HG03039 (cell line): ENCODE data around the gene PDCD1.
A peak's percentile ranks its signal among the peaks of the same experiment; 100 is the strongest.

Experiments used
- ATAC-seq: cut with Tn5 transposase; IDR thresholded peaks from one replicate; pipeline ENCODE4 v1.9.1; 2021; ENCODE audit warnings: mild to moderate bottlenecking, moderate library complexity; ENCODE audit not compliant: unreplicated experiment

The PDCD1 gene

DNA sequence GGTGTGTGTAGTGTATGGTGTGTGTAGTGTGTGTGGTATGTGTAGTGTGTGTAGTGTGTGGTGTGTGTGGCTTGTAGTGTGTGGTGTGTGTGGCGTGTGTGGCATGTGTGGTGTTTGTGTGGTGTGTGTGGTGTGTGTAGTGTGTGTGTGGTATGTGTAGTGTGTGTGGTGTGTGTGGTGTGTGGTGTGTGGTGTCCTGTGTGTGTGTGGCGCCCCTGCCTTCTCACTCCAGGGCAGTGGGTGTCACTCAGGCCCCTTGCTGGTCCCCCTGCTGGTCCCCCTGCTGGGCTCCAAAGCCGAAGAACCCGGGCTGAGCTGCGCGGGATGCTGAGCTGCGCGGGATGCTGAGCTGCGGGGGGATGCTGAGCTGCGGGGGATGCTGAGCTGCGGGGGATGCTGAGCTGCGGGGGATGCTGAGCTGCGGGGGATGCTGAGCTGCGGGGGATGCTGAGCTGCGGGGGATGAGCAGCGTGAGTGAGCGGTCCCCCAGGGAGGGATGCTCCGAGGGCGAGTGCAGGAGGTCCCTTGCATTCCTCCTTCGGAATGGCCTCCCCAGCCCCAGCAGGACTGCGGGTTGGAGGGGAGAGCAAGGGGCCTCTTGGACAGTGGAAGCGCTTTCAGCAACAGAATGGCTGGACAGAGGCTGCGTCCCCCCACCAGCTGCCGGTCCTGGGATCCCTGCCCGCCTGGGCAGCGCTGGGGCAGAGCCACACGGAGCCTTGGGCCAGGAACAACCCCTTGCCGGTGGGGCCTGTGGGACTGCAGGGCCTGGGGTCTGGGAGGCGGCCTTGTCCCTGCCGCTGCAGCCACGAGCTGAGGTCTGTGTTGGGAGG is 7.5 kb upstream of the PDCD1 start:
- no peak for ATAC-seq

DNA sequence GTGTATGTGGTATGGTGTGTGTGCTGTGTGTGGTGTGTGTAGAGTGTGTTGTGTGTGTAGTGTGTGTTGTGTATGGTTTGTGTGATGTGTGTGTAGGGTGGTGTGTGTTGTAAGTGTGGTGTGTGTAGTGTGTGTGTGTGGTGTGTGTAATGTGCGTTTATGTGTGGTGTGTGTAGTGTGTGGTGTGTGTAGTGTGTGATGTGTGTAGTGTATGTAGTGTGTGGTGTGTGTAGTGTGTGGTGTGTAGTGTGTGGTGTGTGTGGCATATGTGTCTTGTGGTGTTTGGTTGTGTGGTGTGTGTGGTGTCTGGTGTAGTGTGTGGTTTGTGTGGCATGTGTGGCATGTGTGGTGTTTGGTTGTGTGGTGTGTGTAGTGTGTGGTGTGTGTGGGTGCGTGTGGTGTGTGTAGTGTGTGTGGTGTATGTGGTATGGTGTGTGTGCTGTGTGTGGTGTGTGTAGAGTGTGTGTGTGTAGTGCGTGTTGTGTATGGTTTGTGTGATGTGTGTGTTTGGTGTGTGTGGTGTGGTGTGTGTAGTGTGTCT is 6.8 kb upstream of the PDCD1 start:
- ATAC-seq: no peak

- no peak for ATAC-seq
Observed at GRCh38 chr2:241864850-241865213, 6.1 kb upstream of the PDCD1 start.

- ATAC-seq: no peak
Observed at GRCh38 chr2:241864168-241864849, 5.6 kb upstream of the PDCD1 start.

DNA sequence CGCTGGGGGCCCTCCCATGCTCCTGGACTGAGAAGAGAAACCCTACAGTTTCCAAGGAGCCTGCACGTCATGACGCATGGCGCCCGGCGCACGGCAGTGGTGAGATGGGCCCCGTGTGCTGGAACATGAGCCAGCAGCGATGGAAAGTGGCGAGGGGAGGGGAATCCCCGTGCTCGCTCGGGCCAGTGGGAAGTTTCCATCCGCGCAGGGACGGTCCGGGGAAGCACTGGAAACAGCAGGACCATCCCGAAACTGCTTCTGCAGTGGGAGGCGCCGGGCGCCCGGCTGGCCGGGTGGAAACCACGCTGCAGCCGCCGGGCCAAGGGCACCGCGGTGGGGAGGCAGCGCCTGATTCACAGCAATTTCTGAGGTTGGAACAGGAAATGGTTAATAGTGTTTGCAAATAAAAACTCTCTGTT is 4.9 kb upstream of the PDCD1 start:
- ATAC-seq: no peak

- ATAC-seq: no peak
Observed at GRCh38 chr2:241862775-241863535, 4.3 kb upstream of the PDCD1 start.

- ATAC-seq: no peak
Observed at GRCh38 chr2:241862093-241862492, 3.4 kb upstream of the PDCD1 start.

DNA sequence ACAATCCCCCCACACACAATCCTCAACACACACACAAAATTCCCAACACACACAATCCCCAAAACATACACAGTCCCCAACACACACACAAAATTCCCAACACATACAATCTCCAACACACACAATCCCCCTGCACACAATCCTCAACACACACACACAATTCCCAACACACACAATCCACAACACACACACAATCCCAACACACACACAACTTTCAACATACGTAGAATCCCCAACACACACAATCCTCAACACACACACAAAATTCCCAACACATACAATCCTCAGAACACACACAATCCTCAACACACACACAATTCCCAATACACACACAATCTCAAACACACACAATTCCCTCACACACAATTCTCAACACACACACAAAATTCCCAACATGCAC is 2.6 kb upstream of the PDCD1 start:
- no peak for ATAC-seq

DNA sequence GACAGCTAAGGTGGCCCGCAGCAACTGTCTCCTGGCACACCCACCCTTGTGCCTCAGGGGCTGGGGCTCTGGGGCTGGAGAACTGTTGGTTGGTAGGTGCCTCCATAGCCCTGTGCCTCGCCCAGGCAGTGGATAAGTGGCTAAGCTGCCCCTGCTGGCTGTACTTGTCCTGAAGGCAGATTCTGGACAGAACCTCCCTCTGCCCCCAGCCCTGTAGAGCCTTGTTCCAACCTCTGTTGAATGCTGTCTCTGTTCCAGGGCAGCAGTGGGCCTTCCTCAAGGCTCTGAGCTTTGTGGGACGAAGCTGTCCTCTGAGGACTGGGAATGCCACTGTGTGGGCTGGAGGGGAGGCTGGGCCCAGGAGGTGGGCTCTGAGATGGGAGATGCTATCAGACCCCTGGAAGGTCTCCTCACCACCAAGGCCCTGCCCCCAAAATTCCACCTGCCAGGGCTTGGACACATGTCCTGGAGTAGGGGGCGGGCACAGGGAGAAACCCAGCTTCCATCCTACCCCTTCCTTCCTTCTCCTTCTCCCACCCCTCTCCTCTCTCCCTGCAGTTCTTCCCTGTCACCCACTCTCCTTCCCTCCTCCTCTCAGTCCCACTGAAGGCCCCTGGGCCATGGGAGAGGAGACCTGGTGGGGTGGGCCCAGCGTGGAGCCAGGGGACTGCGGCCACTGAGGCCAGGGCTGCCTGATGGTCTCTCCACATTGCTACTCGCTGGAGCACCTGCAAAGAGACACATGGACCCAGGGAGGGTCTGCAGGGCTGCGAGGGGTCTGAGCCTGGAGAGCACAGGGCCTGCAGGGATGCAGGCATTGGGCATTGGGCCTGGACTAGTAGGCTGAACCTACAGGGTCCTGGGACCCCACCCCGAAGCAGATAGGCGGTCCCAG is 1.7 kb upstream of the PDCD1 start:
- ATAC-seq: no peak

DNA sequence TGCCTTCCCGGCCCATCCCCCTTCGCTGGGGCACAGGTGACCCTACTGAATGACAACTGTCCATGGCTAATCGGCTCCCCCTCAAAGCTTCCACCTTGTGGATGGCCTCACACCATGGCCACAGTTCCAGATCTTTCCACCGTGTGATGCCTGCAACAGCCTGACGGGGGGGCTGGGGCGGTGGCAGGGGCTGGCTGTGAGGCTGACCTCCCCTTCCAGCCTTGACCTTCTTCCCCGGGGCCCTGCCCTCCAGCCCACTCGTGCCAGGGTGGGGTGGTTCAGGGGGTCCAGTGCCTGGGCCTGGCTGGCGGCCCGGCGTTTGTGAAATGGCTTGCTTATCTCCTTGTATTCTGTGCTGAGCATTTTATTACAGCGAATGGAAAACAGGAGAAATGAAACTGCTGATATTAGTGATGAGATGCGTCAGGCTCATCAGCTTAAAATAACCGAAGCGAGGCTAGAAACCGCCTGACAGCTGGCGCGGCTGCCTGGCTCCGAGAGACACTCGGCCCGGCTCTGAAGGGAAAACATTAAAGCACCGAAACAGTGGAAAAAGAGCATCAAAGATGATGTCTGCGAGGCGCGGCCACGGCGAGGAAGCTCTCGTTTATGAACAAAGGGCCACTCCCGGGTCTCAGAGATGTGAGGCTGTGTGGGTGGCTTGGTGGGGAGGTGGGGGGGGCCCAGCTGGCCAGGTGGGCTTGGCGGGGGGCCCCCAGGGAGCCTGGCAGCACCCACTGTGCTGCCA is 916 bp upstream of the PDCD1 start:
- no peak for ATAC-seq

GRCh38 chr2:241859017-241859435 is 332 bp upstream of the PDCD1 start:
- peak; percentile 5 for ATAC-seq

DNA sequence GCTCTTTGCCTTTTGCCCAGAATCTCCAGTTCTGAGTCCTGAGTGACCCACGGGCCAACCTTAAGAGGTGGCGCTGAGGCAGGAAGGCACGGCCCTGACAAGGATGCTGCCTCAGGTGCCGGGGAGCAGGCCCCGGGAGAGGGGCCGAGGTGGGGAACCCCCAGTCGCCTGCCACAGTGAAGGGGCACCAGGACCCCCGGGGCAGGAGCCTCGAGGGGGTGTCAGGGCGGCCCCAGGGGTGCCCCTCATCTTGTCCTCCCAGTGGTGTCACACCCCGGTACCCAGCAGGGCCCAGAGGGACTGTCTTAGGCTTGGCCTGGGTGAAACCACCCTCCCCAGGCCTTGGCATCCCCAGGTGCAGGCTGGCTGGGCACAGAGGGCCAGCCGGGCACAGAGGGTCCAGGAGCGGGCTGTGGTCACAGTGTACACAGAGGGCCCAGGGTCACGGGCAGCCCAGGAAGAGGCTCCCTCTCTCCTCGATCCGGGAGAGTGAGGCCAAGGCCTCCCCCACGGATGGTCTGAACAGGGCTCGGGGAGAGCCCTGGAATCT is 1.0 kb downstream of the PDCD1 start:
- no peak for ATAC-seq

DNA sequence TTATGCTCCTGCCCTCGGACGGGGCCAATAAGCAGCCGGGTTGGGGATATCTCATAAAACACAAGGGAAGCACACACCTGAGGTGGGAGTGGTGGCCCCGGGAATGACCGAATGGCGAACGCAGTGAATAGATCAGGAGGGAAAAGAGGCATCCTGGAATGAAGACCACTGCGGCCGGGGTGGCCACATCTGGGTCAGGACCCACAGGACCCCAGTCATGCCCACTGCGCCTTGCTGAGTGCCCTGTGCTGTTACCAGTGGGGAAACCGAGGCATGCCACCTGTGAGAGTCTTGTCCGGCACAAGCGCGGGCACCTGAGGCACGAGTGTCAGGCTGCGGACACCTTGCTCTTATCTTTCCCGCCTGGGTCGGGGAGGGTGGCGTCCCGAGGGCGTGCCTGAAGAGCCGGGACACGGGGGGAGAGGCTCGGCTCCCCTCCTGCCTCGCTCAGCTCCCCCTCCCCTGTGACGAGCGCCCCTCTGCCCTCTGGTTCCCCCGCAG is 1.6 kb downstream of the PDCD1 start:
- ATAC-seq: no peak

DNA sequence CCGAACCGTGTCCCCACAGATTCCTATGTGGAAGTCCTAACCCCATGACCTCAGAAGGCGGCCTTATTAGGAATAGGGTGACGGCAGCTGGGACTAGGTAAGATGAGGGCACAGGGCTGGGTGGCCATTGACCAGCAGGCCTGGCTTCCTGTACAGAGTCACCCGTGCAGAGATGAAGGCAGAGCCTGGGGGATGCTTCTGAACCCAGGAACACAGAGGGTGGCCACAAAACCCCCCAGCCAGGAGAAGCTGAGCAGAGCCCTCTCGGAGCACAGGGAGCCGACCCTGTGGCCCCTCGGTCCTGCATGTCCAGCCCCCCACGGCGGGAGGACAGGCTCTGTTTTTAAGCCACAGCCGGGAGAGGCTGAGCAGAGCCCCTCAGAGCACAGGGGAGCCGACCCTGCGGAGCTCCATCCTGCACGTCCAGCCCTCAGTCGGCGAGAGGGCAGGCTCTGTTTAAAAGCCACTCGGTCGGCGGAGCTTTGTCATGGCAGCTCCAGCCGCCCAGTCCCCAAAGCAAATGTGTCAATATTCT is 2.7 kb downstream of the PDCD1 start:
- no peak for ATAC-seq

DNA sequence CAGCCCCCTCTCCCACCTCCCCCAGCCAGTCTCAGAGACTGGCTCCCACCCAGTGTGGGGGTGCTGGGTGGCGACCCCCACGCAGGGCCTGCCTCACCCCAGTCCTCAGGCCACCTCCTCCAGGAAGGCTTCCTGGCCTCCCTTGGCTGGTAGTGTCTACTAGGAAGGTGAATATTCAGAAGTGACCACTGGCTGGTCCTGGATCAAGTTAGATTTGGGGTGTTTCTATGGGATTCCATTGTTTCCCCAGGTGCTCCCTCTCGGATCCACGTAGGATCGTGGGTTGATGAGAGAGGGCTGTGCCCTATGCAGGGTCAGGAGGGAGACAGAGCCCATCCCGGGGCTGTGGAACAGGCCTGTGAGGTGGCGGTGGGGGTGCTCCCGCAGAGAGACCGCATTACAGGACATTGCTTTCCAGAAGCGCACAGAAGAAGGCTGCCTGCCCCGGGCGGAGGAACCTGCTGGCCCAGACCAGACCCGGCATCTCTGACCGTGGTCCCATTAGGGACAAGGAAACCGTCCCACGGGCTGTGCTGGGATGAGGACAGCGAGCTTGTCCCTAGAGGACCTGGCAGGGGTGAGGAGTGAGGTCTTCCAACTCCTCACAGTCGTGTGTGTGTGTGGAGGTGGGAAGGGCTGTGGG is 3.3 kb downstream of the PDCD1 start:
- no peak for ATAC-seq

DNA sequence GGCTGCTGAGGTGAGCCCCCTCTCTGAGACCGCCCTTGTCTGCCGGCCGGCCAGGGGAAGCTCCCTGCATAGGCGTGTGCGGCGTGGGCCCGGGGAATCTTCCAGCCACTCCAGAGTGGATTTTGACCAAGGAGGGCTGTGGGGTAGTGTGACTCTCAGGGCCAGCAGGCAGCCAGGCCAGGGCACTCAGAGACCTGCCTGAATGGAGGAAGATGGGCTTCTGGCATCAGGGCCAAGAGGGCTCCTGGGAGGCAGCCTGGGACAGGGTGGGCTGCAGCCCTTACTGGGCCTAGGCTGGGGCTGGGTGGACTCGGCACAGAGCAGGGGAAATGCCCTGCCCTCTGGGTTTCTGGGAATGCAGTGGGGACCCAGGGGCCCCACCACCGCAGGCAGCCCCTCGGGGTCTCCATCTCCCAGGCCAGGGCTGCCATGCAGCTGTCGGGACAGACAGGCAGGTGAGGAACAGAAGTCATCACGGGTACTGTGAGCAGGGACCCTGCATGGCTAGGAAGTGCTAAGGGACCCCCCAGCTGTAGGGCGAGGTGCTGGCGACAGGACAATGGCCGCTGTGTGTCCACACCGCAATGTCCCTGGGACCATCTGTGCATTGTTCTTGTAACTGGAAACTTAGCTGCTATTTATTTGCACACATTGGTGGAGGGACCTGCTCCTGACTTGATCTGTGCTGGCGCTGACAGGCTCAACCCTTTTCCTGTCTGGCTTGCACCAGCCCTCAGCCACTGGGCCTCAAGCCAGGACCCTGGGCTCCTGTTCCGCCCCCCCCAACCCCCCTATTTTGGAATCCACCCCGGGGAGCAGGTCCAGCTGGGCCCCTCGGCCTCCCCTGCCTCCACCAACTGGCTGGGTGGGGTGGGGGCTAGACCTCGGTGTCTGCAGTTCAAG is 4.1 kb downstream of the PDCD1 start:
- no peak for ATAC-seq

GRCh38 chr2:241853651-241854341 is 4.9 kb downstream of the PDCD1 start:
- ATAC-seq: no peak
